Fibroblast of mammary gland (primary cell): ENCODE measurements around the gene CAMK1D.
"Not testable (repeated sequence)": the region's sequence is repeated elsewhere in the genome, so short reads cannot be mapped to it uniquely, and the experiment has no call there.

ENCODE experiments used
- DNase-seq: peaks from one replicate; pipeline ENCODE4 v3.0.0-alpha.2; 2010; ENCODE audit warnings: low read depth
- H3K4me3 ChIP-seq: 2 replicates; pipeline ENCODE4 v1.5.1; 2011; ENCODE audit warnings: low read depth, mild to moderate bottlenecking, low read length, moderate library complexity; ENCODE audit not compliant: control insufficient read depth
- TF ChIP-seq, protein P1 (sequence below): conservative IDR thresholded peaks from 2 replicates; pipeline ENCODE4 v1.5.1; 2011; ENCODE audit warnings: low read depth, low read length, inconsistent platforms; ENCODE audit not compliant: control insufficient read depth, insufficient read depth

CAMK1D gene

GRCh38 chr10:12438919-12439692 is 89.8 kb downstream of the CAMK1D start:
- no peak overlapping the region for H3K4me3 ChIP-seq
- TF ChIP-seq, protein P1, sequence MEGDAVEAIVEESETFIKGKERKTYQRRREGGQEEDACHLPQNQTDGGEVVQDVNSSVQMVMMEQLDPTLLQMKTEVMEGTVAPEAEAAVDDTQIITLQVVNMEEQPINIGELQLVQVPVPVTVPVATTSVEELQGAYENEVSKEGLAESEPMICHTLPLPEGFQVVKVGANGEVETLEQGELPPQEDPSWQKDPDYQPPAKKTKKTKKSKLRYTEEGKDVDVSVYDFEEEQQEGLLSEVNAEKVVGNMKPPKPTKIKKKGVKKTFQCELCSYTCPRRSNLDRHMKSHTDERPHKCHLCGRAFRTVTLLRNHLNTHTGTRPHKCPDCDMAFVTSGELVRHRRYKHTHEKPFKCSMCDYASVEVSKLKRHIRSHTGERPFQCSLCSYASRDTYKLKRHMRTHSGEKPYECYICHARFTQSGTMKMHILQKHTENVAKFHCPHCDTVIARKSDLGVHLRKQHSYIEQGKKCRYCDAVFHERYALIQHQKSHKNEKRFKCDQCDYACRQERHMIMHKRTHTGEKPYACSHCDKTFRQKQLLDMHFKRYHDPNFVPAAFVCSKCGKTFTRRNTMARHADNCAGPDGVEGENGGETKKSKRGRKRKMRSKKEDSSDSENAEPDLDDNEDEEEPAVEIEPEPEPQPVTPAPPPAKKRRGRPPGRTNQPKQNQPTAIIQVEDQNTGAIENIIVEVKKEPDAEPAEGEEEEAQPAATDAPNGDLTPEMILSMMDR, result no peak
- no peak for DNase-seq

GRCh38 chr10:12439767-12440166 is 90.4 kb downstream of the CAMK1D start:
- DNase-seq, H3K4me3 ChIP-seq: not testable (repeated sequence)

DNA sequence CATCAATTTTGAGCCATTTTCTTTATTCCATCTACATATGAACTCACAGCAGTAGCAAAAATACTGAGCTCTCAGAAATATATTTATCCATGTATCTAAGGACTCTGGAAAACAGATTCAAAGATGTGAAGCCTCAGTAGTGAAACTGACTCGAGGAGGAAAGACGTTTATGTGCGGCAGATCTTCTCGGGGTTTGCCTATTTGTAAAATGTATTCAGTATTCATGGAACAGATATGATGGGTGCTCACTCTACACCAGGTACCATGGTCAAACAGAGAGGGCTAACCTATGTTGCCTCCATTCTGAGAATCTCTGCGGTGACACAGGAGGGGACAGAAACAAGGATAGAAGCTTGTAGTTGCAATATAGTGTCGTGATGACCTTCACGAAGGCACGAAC is 93.7 kb downstream of the CAMK1D start:
- no peak for DNase-seq
- TF ChIP-seq, protein P1, result no peak
- H3K4me3 ChIP-seq, result no peak overlapping the region

GRCh38 chr10:12444981-12445700 is 95.8 kb downstream of the CAMK1D start:
- H3K4me3 ChIP-seq, result no peak overlapping the region
- DNase-seq, result no peak
- TF ChIP-seq, protein P1, result no peak

DNA sequence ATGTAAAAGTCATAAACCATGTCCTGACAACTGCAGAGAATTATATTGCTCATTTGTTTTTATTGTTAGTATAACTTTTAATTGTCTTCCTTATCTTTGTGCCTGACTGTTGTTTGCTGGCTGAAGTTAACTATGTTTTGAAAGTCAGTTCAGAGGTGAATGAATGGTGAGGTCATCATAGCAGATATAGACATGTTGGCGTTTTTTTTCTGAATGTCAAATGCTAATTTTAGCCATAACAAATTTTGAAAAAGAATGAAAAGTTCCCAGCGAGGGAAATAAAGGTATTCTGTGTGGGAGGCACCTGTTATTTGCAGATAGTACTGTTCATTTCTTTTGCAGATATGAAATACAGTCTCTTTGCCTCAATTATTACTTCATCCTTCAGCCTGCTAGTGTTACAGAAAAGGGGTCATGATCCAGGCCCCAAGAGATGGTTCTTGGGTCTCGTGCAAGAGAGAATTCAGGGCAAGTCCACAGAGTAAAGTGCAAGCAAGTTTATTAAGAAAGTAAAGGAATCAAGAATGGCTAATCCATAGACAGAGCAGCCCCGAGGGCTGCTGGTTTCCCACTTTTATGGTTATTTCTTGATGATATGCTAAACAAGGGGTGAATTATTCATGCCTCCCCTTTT is 96.5 kb downstream of the CAMK1D start:
- TF ChIP-seq, protein P1, result no peak
- DNase-seq, result no peak
- no peak overlapping the region for H3K4me3 ChIP-seq

- TF ChIP-seq, protein P1, result no peak
- DNase-seq, result no peak
- no peak overlapping the region for H3K4me3 ChIP-seq
These were observed 99.0 kb downstream of the CAMK1D start for GRCh38 chr10:12448340-12448728.

DNA sequence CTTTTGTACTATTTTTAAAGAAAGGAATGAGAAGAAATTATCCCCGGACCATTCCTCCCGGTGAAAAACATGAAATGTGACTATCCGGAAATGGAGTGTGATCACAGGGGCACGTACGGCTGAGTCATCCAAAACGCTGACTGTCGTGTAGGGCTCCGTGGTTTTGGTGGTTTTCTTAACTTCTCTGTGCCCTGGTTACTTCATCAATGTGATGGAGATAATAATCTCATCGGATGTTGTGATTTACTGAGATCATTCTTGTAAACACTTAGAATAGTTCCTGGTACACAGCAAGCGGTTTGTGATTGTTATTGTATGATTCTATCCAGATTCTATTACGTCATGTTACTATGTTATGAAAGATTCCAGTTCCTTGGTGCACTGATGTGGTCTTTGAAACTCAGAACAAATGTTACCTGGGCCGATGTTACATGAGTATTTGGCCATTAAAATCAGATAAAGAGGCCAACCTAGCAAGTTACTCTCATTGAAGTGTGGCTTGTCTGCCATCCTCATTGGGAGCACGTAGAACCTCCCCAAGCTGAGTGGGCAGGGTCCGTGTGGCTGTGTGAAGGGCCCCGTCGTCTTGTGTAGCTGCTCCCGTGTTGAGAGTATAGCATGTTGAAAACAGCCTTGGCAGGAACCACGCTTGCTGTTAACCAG is 99.5 kb downstream of the CAMK1D start:
- TF ChIP-seq, protein P1, result no peak
- no peak overlapping the region for H3K4me3 ChIP-seq
- DNase-seq, result peak; percentile 74
